Measurements from ENCODE around the gene NPNT.

NPNT gene

DNA sequence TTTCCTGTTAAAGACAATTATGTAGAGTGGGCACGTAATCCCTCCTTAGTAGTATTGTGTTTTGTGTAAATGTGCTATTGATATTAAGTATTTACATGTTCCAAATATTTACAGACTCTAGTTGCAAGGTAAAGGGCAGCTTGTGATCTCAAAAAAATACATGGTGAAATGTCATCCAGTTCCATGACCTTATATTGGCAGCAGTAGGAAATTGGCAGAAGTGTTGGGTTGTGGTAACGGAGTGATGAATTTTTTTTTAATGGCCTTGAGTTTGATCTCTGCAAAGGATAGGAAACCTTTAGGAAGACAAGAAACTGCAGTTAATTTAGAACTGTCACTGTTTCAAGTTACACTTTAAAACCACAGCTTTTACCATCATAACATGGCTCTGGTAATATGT, 74.3 kb downstream of the NPNT start:
- DNase-seq (ENCODE audit: low read depth in 2 of 2, low spot score in 1 of 2), result no peak

DNA sequence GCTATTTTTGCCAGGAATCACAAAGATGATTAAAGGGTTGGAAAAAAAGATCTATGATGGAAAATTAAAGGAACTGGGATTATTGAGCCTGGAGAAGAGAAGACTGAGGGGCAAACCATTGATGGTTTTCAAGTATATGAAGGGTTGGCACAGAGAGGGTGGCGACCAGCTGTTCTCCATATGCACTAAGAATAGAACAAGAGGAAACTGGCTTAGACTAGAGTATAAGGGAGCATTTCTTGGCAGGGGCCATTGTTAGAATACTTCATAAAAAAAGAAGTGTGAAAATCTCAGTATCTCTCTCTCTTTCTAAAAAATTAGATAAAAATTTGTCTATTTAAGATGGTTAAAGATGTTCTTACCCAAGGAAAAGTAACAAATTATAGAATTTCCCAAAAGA, 75.1 kb downstream of the NPNT start:
- DNase-seq (ENCODE audit: low read depth in 2 of 2, low spot score in 1 of 2), result no peak

DNA sequence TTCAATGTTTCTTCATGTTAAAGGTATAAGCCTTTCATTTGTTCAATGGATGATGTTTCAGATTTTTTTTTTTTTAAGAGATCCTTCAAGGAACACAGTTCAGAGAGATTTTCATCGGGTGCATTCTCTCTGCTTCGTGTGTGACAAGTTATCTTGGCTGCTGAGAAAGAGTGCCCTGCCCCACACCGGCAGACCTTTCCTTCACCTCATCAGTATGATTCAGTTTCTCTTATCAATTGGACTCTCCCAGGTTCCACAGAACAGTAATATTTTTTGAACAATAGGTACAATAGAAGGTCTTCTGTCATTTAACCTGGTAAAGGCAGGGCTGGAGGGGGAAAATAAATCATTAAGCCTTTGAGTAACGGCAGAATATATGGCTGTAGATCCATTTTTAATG, 75.8 kb downstream of the NPNT start:
- no peak for DNase-seq (ENCODE audit: low read depth in 2 of 2, low spot score in 1 of 2)

DNA sequence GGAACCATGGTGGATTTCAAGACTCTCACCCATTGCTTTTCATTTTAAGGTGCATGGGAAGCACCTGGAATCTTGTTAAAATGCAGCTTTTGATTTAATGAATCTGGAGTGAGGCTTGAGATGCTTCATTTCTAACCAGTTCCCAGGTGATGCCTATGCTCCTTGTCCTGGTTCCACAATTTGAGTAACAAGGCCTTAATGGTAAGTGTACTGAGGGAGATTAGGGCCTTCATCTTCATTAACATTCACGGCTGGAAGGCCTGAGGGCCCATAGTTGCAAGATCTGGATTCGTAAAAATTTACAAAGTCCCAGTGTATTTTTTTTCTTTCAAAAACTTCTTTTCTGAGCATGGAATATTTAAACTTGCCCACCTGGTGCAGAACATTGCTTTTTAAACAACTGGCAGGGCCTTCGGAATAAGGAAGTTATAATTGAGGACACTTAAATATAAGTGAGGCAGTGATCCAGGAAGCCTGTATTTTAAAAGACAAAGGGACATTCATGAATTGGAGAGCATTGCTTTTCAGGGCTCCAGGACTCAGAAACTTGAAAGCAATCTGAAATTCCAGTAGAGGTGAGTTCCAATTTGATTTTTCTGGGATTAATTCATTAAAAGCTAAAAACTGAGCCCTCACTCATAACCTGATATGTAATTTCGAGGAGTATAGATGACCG, 77.8 kb downstream of the NPNT start:
- DNase-seq (ENCODE audit: low read depth in 2 of 2, low spot score in 1 of 2), result no peak

DNA sequence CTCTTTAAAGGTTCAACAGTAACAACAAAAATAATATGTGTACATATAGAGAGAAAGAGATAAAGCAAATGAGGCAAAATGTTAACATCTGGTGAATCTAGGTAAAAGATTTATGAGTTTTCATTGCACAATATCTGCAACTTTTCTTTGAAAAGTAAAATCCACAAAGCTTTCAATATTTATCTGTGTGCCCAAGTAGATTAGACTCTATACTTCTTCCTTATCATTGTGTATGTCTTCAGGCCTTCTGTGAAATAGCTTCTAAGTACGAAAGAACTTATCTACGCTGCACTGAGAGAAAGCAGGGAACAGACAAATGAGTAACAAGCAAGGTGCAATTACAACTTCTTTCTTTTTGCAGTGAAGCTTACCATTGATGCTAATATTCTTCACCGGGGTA, 81.6 kb downstream of the NPNT start:
- no peak for DNase-seq (ENCODE audit: low read depth in 2 of 2, low spot score in 1 of 2)

DNA sequence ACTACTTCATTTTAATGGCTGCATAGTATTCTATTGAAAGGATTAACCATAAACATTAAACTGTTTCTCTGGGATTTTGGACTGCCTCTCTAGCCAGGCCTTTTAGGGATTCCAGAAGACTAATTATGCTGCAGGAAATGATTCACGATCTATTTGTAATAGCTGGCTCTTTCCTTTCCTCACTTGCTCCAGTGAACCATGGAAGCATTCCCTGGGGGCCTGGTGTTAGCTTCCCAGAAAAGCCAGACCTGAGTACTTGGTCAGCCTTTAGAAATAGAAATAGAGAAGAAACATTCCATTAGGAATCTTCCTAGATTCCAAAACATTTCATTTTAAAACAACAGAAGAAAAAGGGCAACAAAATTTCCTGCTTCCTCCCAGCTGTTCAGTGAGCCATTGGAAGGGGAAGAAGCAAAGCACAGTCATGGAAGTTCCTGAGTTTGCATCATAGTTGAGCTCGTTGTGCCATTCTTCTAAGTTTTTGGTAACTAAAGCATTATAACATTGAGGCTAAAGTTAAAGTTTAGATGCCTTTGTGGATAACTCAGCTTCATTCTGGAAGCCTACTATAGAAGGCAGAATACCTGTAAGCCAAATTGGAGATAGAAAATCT, 83.5 kb downstream of the NPNT start:
- no peak for DNase-seq (ENCODE audit: low read depth in 2 of 2, low spot score in 1 of 2)

DNA sequence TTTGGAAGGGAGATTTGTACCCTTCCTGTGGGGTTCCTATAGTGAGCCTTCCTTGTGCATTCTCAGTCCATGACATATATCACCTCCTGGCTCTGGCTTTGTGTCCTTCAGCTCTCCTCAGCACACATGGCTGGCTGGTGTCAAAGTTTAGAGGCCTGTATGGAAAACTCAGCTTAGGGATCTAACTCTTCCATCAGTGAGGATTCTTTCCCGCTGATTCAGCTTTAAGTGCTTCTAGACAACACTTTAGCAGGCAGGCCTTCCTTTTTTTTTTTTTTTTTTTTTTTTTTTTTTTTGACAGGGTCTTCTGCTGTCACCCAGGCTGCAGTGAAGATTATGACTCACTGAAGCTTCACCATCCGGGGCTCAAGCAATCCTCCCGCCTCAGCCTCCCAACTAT, 84.2 kb downstream of the NPNT start:
- no peak for DNase-seq (ENCODE audit: low read depth in 2 of 2, low spot score in 1 of 2)

DNA sequence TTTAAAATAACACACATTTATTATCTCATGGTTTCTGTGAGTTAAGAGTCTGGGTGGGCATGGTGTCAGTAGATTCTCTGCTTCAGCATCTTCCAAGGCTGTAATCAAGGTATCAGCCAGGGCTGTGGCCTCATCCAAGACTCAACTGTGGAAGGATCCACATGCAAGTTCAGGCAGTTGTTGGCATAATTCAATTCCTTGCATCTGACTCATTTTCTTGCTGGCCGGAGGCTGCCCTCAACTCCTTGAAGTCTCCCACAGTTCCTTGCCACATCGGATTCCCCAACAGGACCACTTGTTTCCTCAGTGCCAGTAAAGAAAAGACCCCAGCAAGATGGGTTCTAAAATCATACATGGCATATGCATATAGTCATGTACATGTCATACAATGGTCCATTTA, 93.4 kb downstream of the NPNT start:
- no peak for DNase-seq (ENCODE audit: low read depth in 2 of 2, low spot score in 1 of 2)

DNA sequence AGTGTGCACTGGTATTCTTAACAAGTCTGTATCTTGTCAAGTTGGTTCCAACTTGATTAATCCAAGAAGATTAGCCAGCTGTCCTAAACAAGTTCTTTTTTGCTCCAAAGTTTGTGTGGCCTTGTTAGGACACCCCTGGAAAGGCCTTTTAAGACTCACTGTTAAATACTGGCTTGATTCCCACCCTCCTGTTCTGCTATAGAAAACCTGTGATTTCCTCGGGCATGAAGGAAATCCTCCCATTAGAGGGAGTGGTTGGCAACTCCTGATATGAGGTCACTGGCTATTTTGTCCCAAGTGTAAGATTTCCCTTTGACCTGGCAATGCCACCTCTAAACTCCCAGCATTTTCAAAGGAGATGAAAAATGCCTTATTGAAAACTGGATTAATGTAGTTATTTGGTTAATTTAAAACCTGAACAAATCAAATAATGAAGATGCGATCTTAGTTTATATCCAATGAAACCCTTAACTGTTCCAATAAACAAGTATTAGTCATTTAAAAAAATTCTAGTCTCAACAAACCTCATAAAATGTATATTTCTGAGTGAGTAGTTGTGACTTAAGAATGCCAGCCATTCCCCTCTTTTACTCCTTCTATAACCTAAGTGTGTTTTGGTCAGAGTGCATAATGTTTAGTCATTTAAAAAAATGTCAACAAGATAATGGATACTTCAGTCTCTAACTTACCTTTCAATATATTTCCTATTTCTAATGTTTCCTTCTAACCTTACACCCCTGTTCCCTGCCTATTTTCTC, 94.4 kb downstream of the NPNT start:
- no peak for DNase-seq (ENCODE audit: low read depth in 2 of 2, low spot score in 1 of 2)

DNA sequence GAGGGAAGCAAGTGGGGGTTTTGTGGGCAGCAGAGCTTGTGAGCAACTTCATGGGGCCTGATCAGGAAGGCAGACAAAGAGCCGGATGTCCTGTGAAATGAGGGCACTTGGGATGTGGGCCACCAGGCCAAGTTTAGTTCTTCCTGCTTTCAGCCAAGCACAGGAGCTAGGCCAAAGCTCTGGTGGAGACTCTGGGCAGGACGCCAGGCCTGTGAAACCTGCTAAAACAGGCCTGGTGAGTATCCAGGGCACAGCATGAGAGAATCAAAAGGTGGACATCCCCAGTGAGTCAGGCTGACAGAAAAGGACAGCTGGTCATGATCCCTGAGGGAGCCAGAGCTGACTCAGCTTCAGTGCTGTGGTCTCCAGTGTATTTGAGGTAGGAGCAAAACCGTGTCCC, 95.7 kb downstream of the NPNT start:
- DNase-seq (ENCODE audit: low read depth in 2 of 2, low spot score in 1 of 2), result no peak

DNA sequence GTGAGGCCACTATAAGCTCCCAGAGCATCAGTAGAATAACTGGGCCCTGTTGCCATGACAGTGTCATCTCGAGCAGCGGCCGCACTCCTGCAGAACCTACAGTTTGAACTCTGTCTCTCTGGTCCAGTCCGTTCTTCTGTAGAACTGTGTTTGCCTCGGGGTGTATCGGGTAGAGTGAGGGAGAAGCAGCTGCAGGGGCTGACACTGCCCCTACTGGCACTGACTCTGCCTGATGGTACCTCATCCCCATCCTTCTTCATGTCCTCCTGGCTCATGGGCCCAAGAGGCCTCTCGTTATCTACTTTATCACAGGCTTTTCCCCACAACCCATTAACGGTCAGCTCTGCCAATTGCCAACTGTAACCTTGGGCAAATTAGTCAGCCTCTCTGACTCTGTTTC, 96.5 kb downstream of the NPNT start:
- no peak for DNase-seq (ENCODE audit: low read depth in 2 of 2, low spot score in 1 of 2)

DNA sequence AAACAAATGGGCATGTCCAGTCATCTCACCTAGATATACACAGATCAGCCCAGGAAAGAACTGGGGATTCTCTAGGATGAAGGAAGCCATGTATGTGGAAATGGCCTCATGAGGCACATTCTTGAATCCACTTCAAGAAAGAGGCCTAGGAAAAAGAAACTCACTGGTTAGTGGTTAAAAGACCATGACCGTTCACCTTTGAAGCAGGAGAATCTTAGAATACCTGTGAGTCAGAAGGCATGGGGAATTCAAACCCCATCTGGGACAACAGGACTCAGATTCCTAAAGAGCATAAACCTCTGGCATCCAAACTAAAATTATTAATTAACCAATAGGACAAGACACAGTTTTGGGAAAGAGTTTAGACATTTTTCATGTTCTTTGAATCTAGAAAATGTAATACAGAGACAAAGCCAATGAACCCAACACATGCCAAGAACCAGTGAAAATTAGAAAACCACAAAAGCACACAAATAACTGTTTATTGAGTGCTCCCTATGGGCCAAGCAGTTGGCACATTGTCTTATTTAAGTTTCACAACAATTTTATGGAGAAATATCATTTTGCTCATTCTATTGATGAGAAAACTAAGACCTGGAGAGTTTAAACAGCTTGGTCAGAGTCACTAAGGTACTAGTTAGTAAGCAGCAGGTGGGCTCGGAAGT, 97.5 kb downstream of the NPNT start:
- no peak for DNase-seq (ENCODE audit: low read depth in 2 of 2, low spot score in 1 of 2)

DNA sequence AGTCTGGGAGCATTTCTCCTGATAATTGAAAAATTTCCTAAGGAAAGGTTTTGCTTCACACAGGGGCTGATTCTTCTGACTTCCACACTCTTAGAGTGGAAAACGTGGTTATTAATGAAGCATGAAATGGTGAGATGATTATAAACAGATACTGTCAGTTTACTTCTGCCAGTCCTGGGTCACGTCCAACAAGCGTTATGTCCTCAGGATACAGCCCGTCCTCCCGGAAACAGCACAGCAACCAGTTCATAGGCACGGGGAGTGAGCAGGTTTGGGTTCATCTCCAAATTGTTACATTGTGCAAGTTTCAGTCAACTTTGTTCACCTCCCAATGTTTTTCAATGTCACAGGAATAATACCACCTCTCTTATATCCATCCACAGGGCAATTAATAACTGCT, 98.8 kb downstream of the NPNT start:
- no peak for DNase-seq (ENCODE audit: low read depth in 2 of 2, low spot score in 1 of 2)

DNA sequence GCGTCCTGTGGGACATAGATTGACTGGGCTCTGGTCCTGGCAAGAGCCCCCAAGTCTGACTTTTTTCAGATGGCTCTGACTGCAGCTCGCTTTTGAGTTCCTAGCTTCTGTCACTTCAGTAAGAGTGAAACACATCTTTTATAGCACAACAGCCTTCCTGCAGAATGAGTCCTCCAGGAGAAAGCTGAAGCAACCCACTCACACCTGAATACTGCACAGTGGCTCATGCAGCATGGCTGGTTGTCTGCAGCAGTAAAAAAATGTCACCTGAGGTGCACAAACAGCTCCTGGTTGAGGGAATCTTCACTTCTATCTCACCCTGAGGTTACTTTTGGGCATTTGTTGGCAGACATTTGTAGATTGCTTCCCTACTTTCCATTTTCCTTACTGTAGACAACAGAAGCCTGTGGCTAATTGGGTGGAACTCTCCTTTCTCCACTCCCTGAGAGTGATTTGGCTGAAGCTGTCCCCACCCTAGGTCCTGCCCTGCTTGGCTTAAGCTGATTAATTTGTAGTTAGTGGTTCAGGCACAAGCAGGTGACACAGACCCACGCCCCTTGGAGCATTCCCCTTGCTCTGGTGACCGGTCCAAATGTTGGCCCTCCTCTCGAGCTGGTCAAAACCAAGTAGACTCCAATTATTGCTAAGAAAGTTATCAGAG, 99.7 kb downstream of the NPNT start:
- DNase-seq (ENCODE audit: low read depth in 2 of 2, low spot score in 1 of 2), result no peak

DNA sequence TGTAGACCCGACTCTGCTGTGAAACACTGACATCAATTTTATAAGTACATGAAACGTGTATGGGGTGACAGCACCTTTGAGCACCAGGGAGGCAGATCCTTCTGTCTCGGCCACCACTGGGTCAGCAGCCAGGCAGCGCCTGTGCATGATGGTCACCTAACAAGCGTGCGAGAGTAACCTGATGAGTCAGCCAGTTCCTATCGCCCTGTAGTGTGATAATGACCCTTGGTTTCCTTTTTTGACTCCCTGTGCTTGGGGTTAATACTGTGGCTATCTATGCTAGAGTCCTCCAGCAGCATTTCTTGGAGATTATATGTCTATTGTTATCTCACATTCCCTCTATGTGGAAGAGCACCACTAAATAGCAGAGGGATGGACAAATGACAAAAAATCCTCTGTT, 101.6 kb downstream of the NPNT start:
- DNase-seq (ENCODE audit: low read depth in 2 of 2, low spot score in 1 of 2), result no peak

DNA sequence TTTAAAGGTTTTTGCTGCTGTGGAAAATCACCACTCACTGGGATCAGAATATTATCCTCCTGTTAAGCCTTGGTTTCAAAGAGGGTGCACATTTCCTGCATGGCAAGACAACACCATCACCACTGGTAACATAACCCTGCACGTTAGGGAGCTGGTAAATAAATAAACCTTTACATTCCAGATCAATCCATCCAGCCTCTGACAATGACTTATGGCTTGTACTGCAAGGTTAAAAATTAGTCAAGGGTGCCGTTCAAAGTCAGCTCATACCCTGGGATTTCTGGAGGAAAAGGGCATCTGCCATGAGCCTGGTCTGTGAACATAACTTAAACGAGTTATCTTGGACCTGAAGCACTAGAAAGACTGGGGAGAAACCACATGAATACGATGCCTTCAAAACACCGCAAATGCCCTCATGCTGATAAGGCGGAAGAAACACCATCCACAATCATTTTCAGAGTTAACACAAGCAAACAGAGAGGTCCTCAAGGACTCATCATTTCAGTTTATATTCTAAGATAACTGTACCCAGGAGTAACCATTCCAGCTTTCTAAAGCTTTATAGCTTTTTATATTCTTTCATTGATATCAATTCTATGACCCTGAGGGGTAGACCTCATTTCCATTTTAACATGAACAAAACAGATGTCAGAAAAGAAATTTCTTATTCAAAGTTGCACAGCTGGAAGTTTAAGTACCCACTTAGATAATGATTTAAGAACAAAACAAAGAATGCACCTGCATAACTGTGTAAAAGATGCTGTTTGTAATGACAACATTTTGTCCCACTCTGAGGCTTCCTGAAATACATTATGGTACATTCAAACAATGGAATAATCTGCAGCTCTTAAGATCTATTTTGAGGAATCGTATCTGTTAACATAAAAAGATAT, 103.1 kb downstream of the NPNT start:
- DNase-seq (ENCODE audit: low read depth in 2 of 2, low spot score in 1 of 2), result no peak

DNA sequence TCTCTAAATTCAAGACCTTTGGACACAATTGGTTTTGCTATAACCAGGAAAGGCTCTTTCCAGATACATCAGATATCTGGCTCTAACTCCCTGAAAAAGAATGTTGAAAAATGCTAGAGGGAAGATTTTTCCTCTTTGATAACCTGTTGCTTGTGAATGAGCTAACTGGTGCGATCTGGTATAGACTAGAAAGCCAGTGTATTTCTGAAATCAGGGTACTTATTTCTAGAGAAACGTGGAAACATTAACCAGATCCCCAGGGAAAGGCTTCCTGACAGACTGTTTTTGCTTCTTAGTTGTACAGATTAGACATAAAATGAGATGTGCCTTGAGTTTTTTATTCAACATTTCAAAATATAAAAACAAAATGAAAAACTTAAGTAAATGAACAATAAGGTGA, 107.7 kb downstream of the NPNT start:
- no peak for DNase-seq (ENCODE audit: low read depth in 2 of 2, low spot score in 1 of 2)

DNA sequence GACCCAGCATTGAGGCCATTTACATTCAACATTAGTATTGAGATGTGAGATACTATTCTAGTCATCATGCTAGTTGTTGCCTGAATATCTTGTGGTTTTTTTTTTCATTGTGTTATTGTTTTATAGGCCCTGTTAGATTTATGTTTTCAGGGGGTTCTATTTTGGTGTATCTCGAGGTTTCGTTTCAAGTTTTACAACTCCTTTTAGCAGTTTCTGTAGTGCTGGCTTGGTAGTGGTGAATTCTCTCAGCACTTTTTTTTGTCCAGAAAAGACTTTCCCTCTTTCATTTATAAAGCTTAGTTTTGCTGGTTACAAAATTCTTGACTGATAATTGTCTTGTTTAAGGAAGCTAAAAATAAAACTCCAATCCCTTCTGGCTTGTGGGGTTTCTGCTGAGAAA, 115.5 kb downstream of the NPNT start:
- DNase-seq (ENCODE audit: low read depth in 2 of 2, low spot score in 1 of 2), result no peak

DNA sequence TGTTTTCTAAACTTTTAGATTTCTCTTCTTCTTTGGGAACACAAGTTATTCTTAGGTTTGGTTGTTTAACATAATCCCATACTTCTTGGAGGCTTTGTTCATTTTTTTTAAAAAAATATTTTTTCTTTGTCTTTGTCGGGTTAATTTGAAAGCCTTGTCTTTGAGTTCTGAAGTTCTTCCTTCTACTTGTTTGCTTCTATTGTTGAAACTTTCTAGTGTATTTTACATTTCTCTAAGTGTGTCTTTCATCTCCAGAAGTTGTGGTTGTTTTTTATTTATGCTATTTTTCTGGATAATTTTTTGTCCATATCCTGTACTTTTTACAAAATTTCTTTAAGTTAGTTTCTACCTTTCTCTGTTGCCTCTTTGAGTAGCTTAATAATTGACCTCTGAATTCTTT, 116.1 kb downstream of the NPNT start:
- no peak for DNase-seq (ENCODE audit: low read depth in 2 of 2, low spot score in 1 of 2)

DNA sequence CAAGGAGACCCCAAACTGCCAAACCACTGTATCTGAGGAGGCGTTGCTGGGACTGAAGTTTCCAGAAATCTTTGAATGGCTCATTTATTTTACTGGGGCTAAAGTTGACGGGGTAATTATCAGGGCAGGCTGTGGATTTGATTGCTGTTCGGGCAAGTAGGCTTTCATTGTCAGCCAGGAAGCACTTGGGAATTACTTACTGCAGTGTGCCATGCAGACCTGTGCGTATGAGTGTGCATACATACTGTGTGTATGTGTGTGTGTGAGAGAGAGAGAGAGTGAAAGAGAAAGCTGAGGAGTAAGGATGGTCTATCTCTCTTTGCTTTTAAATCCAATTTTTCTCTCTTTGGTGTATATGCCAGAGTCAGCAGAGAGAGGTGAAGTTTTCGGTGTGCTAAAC, 122.7 kb downstream of the NPNT start:
- no peak for DNase-seq (ENCODE audit: low read depth in 2 of 2, low spot score in 1 of 2)

DNA sequence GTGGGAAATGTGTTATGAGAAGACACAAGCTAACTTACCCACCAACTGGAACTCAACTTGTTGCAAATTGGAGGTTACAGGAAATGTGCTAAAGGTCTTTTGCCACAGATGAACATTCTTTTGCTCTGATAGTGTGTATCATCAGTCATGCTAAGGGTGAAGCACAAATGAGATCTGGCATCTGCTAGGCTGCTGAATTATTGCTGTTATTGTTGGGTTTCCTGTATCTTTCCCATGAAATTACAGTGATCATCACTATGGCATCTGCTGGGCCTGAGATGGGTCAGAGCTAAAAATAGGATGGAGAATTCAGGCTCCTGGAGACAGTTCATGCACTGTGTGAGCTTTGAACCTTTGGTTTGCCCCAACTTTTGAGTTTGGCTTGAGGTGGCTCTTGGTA, 124.5 kb downstream of the NPNT start:
- no peak for DNase-seq (ENCODE audit: low read depth in 2 of 2, low spot score in 1 of 2)

Data from stimulated activated CD8-positive, alpha-beta memory T cell treated with anti-CD3 and anti-CD28 coated beads, Interleukin-4, amount 100 ng/mL, for 1 hour (primary cell).